Progenitor cell of endocrine pancreas (in vitro differentiated cells): Measurements from ENCODE around the gene ACVR2B. TPM values are rescaled to one million over a fixed set of nuclear protein-coding genes. Genes with fewer than 3 reads are reported as not detected.

Experiments used
- DNase-seq: peaks from one replicate; pipeline ENCODE4 v3.0.0; 2021; ENCODE audit warnings: low spot score; ENCODE audit not compliant: unreplicated experiment
- H3K27ac Mint-ChIP-seq: 2 replicates; pipeline ENCODE4 v1.8.0; 2021; ENCODE audit warnings: mild to moderate bottlenecking, moderate library complexity, mixed read lengths
- H3K27me3 Mint-ChIP-seq: 2 replicates; pipeline ENCODE4 v1.8.0; 2021; ENCODE audit warnings: mixed read lengths
- H3K36me3 Mint-ChIP-seq: 2 replicates; pipeline ENCODE4 v1.8.0; 2022; ENCODE audit warnings: mixed read lengths; ENCODE audit not compliant: insufficient read depth
- H3K4me1 Mint-ChIP-seq: 2 replicates; pipeline ENCODE4 v1.8.0; 2021; ENCODE audit warnings: low read depth, mixed read lengths
- H3K4me3 Mint-ChIP-seq: 2 replicates; pipeline ENCODE4 v1.8.0; 2021; ENCODE audit warnings: low read depth, mild to moderate bottlenecking, moderate library complexity, mixed read lengths
- H3K9me3 Mint-ChIP-seq: 2 replicates; pipeline ENCODE4 v1.8.0; 2021; ENCODE audit warnings: low read depth, mixed read lengths
- total RNA-seq: library from RNA; stranded (reverse); gene quantifications from 2 replicates; pipeline ENCODE4 v1.2.1, GENCODE V29; 2021
- TF ChIP-seq, protein P1 (sequence below): fragments of 200-600 bp; sonication (generic); IDR thresholded peaks from one replicate; pipeline ENCODE4 v1.5.0; 2021; ENCODE audit warnings: antibody characterized with exemption, mild to moderate bottlenecking; ENCODE audit not compliant: unreplicated experiment

ACVR2B gene
- total RNA-seq, 1 donor from 2014 or later = 83.9 TPM

DNA sequence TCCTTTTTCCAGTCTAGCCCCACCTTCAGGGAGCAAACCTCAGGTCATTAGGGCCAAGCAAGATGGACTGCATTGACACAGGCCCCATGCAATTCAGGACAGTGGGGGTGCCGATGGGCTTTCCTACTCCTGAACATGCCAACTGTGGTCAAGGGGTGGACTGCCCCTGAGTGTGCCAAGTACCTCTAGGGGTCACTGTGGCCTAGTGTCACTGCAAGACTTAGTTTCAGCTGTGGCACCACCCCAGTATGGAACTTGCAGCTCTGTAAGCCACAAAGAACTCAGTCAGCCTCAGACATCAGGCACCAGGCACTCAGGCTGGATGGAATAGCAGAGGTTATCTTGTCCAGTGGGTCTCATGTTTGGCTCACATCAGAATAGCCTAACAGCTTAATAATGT is 74.8 kb downstream of the ACVR2B start:
- DNase-seq = no peak
- Mint-ChIP-seq H3K9me3 (no peaks in the 10 kb centered on the region), H3K36me3 (peaks cover 14% of the 10 kb centered on the region), H3K27ac (no peak overlapping the region), H3K4me1 (no peaks in the 10 kb centered on the region), H3K27me3 (no peaks in the 10 kb centered on the region), H3K4me3 (no peak overlapping the region)
- TF ChIP-seq, protein P1, sequence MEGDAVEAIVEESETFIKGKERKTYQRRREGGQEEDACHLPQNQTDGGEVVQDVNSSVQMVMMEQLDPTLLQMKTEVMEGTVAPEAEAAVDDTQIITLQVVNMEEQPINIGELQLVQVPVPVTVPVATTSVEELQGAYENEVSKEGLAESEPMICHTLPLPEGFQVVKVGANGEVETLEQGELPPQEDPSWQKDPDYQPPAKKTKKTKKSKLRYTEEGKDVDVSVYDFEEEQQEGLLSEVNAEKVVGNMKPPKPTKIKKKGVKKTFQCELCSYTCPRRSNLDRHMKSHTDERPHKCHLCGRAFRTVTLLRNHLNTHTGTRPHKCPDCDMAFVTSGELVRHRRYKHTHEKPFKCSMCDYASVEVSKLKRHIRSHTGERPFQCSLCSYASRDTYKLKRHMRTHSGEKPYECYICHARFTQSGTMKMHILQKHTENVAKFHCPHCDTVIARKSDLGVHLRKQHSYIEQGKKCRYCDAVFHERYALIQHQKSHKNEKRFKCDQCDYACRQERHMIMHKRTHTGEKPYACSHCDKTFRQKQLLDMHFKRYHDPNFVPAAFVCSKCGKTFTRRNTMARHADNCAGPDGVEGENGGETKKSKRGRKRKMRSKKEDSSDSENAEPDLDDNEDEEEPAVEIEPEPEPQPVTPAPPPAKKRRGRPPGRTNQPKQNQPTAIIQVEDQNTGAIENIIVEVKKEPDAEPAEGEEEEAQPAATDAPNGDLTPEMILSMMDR = peak; percentile 17

DNA sequence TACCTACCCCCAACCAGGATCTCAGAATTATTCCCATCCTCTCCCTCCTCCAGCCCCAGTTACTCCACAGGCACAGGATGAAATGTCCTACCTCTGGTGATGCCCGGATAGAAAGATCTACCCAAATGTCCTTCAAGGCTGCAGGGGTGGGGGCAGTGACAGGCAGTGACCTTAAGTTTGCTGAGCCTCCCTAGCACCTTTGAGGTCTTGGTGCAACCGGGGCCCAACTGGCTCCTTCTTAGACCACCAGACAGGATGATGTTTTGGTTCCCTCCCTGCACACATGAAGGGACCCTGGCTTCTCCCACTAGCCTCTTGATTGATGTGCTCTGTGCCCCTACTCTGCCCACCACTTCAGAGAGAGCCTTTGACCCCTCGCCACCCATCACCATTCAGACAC is 78.8 kb downstream of the ACVR2B start:
- H3K4me1 Mint-ChIP-seq = no peaks in the 10 kb centered on the region
- TF ChIP-seq, protein P1 = no peak
- peak overlapping the region; percentile 93 for H3K27ac Mint-ChIP-seq
- no peaks in the 10 kb centered on the region for H3K27me3 Mint-ChIP-seq
- H3K9me3 Mint-ChIP-seq = peaks cover 3% of the 10 kb centered on the region
- H3K36me3 Mint-ChIP-seq = peaks cover 19% of the 10 kb centered on the region
- no peak overlapping the region for H3K4me3 Mint-ChIP-seq
- DNase-seq = no peak

DNA sequence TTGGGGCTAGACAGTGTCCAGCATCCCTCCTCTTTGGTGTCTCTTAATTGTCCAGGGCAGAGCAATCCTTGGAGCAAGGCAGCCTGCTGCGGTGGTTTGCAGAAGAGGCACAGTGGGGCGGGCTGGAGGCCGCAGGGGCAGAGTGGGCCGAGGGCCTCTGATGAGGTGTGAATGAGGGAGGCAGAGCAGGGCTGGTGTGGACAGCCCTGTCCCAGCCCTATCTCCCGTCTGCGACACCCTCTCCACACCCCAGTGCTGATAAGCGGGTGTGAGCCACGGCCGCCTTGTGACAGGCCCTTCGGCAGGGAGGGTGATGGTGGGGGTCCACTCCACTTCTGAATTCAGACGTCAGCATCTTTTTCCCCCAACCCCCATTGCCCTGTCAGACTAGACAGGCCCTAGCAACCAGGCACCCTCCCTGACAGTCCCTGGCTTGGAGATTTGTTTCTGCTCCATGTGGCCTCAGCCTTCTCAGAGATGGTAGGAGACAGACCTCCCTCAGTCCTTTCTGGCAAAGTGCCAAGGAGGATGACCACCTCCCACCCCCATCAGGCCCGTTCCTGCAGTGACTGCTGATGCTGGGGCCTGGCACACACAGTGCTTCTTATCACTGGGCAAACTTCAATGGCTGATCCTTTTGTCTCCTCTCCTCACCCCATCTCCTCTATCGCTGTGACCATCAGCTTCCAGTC is 79.7 kb downstream of the ACVR2B start:
- Mint-ChIP-seq H3K27me3 (no peaks in the 10 kb centered on the region), H3K4me1 (no peaks in the 10 kb centered on the region), H3K9me3 (peaks cover 3% of the 10 kb centered on the region), H3K36me3 (peaks cover 19% of the 10 kb centered on the region), H3K4me3 (no peak overlapping the region), H3K27ac (no peak overlapping the region)
- TF ChIP-seq, protein P1 = no peak
- no peak for DNase-seq

DNA sequence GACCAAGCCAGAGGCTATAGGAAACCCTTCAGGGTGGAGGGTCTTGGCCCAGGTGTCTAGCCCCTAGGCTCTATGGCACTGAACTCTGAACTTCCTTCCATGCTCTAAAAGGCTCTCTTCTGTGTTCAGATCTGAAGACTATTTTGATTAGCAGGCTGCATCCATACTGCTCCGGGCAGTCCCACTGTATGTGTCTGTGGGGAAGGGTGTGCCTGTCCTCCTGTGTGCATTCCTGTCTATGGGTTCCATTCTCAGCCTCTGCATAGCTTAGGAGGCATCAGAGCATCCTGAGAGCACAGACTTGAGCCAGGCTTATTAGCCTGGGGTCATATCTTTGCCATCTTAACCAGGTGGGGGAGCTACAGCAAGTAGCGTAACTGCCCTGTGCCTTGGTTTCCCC is 80.5 kb downstream of the ACVR2B start:
- H3K27ac Mint-ChIP-seq = no peak overlapping the region
- H3K9me3 Mint-ChIP-seq = peaks cover 3% of the 10 kb centered on the region
- no peak overlapping the region for H3K4me3 Mint-ChIP-seq
- peaks cover 19% of the 10 kb centered on the region for H3K36me3 Mint-ChIP-seq
- H3K27me3 Mint-ChIP-seq = no peaks in the 10 kb centered on the region
- TF ChIP-seq, protein P1 = no peak
- H3K4me1 Mint-ChIP-seq = no peaks in the 10 kb centered on the region
- no peak for DNase-seq

DNA sequence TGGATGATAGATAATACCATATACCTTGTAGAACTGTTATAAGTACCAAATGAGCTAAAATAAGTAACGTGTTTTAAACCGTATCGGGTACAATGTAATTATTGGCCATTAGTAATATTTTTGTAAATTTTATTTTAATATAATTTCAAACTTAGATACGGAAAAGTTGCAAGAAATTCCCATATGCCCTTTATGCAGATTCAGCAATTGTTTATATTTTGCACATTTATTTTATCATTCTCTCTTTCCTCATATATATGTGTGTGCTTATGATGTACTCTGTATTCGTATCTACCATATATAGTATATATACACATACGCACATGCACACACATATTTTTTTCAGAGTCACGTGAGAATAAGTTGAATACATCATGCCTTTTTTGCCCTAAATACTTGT is 80.9 kb downstream of the ACVR2B start:
- no peaks in the 10 kb centered on the region for H3K27me3 Mint-ChIP-seq
- H3K4me1 Mint-ChIP-seq = no peaks in the 10 kb centered on the region
- H3K9me3 Mint-ChIP-seq = peaks cover 3% of the 10 kb centered on the region
- no peak overlapping the region for H3K27ac Mint-ChIP-seq
- peaks cover 18% of the 10 kb centered on the region for H3K36me3 Mint-ChIP-seq
- TF ChIP-seq, protein P1 = no peak
- no peak for DNase-seq
- no peak overlapping the region for H3K4me3 Mint-ChIP-seq
